IPS-18c (cell line): ENCODE data around the gene DNAH10.
"Not testable (repeated sequence)": the region's sequence is repeated elsewhere in the genome, so short reads cannot be mapped to it uniquely, and the experiment has no call there.

ENCODE experiments used
- H3K4me3 ChIP-seq: 2 replicates; pipeline ENCODE4 v1.7.0; 2013; ENCODE audit warnings: low read depth, mild to moderate bottlenecking, low read length, moderate library complexity; ENCODE audit not compliant: insufficient read depth
- H3K9me3 ChIP-seq: one replicate; pipeline ENCODE4 v1.6.1; 2013; ENCODE audit warnings: mild to moderate bottlenecking, low read length, moderate library complexity; ENCODE audit not compliant: control insufficient read depth, insufficient read depth

Gene DNAH10

GRCh38 chr12:123902821-123903220 lies 140.7 kb downstream of the DNAH10 start:
- H3K4me3 ChIP-seq = no peak overlapping the region
- no peaks in the 10 kb centered on the region for H3K9me3 ChIP-seq

DNA sequence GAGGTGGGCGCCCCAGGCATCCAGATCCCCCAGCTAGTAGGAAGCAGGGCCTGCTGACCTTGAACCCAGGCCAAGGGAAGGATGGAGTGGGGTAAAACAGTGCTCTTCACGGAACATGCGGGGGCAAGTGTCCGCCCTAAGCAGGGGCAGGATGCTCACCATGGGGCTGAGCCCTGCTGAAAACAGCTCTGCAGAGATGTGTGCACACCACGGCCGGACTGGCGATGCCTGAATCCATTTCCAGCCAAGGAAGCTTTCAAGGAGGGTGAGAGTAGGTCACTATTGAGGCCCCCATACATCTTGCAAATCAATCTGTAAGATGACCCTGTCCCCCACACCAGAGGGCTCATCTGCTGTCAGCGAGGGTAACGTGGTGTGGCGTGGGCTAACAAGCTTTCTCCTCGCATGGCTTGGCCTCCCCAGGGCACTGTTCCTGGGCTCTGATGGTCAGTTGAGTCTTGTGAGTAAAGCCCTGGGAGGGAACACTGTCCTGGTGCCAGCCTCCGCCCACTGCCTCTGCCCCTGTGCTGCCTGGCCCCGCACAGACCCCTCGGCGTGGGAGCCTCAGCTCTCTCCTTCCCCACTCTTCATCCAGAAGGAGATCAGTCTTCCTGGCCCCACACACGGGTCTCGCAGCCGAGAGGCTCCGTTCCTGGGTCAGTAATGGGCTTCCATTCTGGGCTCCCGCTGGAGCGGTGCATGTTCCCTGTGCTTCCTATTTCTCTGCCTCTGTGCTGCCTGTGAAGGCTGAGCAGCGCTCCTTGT lies 141.4 kb downstream of the DNAH10 start:
- Histone ChIP-seq H3K4me3 (no peak overlapping the region), H3K9me3 (no peaks in the 10 kb centered on the region)

- Histone ChIP-seq H3K4me3 (no peak overlapping the region), H3K9me3 (no peaks in the 10 kb centered on the region)
Observed at GRCh38 chr12:123905319-123905925, 143.3 kb downstream of the DNAH10 start.

DNA sequence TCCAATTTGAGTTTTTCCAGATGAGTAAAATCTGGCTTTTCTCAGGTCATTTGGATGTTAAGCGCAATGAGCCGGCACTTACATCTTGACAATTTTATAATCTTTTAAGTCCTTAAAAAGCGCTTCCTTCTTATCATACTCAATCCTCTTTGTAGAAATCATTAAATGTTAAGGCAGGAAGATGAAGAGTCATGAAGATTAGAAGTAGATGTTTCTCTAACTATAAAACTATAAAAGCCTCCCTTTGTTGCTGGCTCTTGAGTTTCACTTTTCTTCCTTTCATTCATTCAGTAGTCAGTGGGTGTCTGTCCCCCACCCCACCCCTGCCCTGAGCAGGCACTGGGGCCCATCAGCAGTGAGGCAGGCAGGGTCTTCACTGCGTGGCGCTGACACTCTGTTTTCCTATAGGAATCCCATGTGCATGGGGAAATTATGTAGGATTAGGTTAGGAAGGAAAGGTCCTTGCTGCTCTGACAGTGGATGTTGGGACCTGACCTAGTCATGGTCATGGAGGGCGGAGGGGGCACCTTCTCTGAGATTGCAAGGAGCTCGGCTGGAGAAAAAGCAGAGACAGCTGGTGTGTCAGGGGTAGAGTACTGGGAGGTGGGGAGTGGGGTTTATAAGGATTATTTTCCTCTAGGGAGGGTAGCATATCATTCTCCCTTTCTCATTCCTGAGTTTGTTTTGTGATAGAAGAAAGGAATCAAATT lies 144.8 kb downstream of the DNAH10 start:
- H3K9me3 ChIP-seq = no peaks in the 10 kb centered on the region
- no peak overlapping the region for H3K4me3 ChIP-seq

DNA sequence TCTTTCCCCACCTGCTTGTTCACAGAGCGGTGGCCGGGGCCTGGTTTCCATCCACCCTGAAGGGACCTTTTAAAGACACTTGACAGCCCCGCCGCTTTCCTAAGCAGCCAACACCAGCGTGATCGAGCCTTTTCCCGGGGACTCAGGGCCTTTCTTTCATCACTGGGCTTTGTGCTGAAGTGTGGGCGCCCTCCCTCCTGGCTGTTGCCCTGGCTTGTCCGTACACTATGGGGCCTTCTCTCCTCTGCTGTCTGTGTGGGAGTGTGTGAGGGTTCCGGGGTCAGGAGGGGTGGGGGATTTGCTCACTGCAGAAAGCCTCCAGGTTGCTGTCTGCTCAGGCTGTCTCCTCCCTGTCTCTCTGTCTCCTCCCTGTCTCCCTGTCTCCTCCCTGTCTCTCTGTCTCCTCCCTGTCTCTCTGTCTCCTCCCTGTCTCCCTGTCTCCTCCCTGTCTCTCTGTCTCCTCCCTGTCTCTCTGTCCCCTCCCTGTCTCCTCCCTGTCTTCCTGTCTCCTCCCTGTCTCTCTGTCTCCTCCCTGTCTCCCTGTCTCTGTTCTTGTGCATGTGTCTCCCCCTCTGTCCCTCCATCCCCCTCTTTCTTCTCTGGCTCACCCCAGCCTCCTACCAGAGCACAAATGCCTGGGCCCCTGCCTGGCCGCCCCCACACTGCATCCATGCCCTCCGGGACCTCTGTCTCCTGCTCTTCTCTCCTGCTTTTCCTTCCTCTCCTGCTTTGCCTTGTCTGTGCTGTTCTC lies 145.8 kb downstream of the DNAH10 start:
- H3K9me3 ChIP-seq = no peaks in the 10 kb centered on the region
- H3K4me3 ChIP-seq = no peak overlapping the region

DNA sequence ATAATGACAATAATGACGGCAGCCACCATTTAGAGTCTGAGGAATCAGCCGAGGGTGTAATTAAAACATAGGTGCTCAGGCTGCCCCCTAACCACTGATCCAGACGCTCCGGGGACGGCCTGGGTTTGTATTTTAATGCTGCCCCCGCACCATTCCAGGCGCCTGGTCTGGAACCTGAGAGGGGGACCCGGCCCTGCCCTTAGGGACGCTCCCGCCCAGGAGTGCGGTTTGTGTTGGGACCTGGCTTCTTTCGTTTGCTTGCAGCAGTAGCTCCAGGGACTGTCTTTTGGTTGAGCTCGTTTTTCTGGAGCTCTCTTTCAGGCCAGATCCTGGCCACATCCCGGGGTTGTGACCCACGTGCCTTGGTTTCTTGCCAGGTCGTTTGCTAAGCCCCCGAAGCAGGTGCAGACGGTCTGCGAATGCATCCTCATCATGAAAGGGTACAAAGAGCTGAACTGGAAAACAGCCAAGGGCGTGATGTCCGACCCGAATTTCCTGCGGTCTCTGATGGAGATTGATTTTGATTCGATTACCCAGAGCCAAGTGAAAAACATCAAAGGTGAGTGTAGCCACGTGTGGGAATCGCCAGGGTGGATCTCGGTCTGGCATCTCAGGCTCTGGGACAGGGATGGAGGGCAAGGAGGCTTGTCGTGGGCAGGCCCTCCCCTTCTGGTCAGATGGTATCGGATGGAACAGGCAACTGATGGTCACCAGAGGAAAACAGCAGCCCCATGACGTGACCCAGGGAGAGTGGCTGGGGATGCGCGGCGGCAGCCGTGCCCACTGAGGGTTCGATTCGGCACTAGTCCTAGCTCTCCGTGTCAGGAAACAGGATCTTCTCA lies 147.0 kb downstream of the DNAH10 start:
- H3K4me3 ChIP-seq = no peak overlapping the region
- H3K9me3 ChIP-seq = no peaks in the 10 kb centered on the region

- no peak overlapping the region for H3K4me3 ChIP-seq
- no peaks in the 10 kb centered on the region for H3K9me3 ChIP-seq
Observed at GRCh38 chr12:123910057-123910456, 148.0 kb downstream of the DNAH10 start.

DNA sequence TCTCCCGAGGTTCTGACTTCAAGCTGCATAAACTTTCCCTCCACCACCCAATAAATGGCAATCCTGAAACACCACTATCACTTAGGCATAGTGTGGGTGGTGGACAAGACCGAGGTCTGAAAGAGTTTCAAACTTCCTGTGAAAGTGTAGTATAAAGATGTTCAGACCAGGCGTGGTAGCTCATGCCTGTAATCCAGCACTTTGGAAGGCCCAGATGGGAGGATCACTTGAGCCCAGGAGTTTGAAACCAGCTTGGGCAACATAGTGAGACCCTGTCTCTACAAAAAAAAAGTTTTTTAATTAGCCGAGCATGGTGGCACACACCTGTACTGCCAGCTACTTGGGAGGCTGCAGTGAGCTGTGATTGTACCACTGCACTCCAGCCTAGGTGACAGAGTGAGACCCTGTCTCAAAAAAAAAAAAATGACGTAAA lies 148.7 kb downstream of the DNAH10 start:
- Histone ChIP-seq H3K4me3 (no peak overlapping the region), H3K9me3 (no peaks in the 10 kb centered on the region)

DNA sequence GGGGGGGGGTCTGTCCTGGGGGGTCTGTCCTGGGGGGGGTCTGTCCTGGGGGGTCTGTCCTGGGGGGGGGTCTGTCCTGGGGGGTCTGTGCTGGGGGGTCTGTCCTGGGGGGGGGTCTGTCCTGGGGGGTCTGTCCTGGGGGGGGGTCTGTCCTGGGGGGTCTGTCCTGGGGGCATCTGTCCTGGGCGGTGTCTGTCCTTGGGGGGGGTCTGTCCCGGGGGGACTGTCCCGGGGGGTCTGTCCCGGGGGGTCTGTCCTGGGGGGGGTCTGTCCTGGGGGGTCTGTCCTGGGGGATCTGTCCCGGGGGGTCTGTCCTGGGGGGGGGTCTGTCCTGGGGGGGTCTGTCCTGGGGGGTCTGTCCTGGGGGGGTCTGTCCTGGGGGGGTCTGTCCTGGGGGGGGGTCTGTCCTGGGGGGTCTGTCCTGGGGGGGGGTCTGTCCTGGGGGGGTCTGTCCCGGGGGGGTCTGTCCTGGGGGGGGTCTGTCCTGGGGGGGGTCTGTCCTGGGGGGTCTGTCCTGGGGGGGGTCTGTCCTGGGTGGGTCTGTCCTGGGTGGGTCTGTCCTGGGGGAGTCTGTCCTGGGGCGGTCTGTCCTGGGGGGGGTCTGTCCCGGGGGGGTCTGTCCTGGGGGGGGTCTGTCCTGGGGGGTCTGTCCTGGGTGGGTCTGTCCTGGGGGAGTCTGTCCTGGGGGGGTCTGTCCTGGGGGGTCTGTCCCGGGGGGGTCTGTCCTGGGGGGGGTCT lies 149.7 kb downstream of the DNAH10 start:
- H3K9me3 ChIP-seq, H3K4me3 ChIP-seq: not testable (repeated sequence)

DNA sequence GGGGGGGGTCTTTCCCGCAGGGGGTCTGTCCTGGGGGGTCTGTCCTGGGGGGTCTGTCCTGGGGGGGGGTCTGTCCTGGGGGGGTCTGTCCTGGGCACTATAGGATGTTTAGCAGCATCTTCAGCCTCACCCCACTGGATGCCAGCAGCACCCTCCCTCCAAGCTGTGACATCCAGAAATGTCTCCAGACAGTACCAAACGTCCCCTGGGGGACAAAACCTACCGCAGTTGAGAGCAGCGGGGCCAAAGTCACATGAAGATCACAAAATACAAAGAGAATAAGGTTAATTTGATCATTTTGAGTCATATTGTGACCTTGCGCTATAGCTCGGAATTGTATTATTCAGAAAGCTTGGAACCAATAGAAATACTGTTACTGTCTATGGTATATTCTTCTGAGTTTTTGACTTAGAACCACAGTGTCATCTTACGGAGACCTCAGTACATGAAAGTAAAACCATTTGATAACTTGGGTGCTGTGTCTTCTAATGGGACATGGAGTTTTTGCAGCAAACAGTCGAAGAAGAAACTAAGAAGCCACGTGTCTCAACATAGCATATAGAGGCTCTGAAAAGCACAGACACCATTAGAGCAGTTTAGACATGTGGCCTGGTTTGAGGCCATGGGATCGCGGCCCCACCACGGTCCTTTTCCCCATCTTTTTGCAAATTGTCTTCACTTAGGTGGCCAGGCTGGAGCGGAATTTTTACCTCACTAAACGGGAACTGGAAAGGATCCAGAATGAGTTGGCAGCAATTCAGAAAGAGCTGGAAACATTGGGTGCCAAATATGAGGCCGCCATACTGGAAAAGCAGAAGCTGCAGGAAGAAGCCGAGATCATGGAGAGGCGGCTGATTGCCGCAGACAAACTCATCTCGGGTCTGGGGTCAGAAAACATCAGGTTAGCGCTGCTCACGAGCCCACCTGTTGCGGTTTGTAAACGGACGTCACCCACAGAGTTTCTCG lies 150.6 kb downstream of the DNAH10 start:
- no peak overlapping the region for H3K4me3 ChIP-seq

GRCh38 chr12:123914726-123915333 lies 152.7 kb downstream of the DNAH10 start:
- Histone ChIP-seq H3K4me3 (no peak overlapping the region), H3K9me3 (peaks cover 2% of the 10 kb centered on the region)

More for the DNA sequence above, 150.6 kb downstream of the DNAH10 start:
- H3K9me3 ChIP-seq = peaks cover 2% of the 10 kb centered on the region

DNA sequence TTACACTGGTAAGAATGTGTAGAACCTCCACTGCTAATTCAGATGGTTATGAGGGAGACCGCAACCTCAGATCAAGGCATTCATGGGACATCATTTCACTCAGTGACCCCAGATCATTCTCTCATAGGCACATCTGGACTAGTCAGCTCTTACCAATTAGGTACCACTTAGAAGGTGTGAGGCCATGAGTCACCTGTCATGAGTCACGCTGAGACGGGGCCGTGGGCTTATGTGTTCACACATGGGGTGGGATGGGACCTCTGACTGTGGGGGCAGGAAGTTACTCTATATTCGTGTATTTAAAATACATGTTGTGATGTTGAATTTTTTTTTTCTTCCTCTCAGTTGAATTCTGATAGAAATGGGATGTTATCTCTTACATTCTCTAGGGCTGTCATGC lies 154.6 kb downstream of the DNAH10 start:
- H3K9me3 ChIP-seq = peaks cover 2% of the 10 kb centered on the region

DNA sequence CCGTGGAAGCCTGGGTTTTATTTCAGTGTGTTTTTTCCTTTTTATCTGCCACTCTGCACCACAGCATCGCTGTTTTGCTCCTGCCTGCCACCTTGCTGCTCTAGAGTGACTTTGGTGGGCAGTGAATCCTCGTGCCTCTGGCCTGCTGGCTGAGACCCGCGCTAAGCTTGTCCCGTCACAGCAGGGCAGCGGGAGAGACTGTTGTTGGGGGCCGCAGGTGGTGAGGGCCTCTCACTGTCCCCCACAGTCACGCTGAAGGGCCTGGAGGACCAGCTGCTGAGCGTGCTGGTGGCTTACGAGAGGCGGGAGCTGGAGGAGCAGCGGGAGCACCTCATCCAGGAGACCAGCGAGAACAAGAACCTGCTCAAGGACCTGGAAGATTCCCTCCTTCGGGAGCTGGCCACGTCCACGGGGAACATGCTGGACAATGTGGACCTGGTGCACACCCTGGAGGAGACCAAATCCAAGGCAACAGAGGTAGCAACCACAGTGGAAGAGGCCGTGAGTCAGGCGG lies 155.3 kb downstream of the DNAH10 start:
- Histone ChIP-seq H3K9me3 (peaks cover 2% of the 10 kb centered on the region), H3K4me3 (no peak overlapping the region)

More for the DNA sequence above, 154.6 kb downstream of the DNAH10 start:
- no peak overlapping the region for H3K4me3 ChIP-seq

DNA sequence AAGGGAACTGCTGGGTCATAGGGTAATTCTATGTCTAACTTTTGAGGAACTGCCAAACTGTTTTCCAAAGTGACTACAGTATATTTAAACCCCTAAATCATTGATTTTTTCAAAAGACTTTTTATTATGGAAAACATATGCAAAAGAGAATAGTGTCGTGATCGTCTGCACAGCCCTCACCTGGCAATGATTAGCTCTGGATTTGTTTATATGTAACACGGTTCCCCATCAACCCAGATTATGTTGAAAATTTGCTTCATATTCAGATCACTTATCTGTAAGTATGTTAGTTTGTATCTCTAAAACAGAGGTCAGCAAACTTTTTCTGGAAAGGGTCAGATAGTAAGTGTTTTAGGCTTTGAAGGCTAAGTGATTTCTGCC lies 157.9 kb downstream of the DNAH10 start:
- Histone ChIP-seq H3K4me3 (no peak overlapping the region), H3K9me3 (peaks cover 2% of the 10 kb centered on the region)

DNA sequence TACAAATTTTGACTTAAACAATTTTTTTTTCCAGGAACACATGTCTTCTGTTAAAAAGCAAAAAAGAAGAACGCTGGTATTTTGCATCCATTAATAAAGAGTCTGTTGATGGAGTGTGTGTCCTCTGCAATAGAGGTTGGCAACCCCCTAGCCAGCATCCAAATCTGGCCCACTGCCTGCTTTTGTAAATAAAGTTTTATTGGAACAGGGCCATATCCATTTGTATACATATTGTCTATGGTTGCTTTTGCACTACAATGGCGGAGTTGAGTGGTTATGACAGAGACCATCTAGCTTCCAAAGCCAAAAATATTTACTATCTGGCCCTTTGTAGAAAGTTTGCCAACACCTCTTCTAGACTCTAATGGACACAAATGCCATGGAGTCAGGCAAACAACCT lies 160.9 kb downstream of the DNAH10 start:
- Histone ChIP-seq H3K9me3 (no peaks in the 10 kb centered on the region), H3K4me3 (no peak overlapping the region)
